Measurements from ENCODE around the gene ACSM4. TPM values are rescaled to one million over a fixed set of nuclear protein-coding genes. Genes with fewer than 3 reads are reported as not detected.
A peak's percentile ranks its signal among the peaks of the same experiment; 100 is the strongest.

ACSM4 gene
- total RNA-seq, 6 experiments from 2014 or later, result not detected

DNA sequence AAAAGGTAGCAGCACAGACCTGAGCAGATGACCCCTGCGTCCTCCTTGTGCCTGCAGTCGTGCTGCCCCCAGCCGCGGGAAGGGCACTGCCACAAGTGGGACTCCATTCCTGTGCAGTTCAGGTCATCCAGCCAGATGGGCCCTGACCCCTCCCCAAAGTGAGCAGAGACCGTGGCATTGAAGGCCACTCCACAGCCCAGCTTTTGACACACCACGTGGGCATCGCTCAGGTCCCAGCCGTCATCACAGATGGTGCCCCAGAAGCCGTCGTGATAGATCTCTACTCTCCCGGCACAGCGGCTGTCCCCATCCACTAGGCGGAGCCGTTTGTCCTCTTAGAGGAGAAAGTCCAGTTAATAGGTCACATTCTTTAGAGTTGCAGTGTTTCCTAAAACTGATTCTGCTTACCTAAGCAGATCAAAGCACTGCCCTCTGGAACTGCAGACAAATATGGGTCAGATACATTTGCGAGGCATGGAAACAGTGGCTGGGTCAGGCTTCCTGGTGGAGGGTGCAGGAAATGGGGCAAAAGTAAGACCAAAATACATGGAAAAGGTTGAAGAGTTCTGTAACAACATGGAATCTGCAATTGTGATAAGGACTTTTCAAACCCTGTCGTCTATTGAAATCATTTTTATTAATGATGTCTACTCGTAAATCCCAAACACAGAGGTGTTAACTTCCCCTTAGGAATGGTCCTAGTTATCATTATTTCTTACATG is 70.7 kb downstream of the ACSM4 start:
- Histone ChIP-seq H3K27ac (no peak overlapping the region), H3K9me3 (no peaks in the 10 kb centered on the region), H3K4me1 (peaks cover 0 to 7% (median 2%) of the 10 kb centered on the region in 4 donors), H3K36me3 (no peaks in the 10 kb centered on the region), H3K4me3 (no peak overlapping the region), H3K27me3 (no peaks in the 10 kb centered on the region)
- DNase-seq (peak; percentile 72 to 81 (median 77)), ATAC-seq (peak; percentile 99 to 100 (median 99))
- intact Hi-C loops (cut with DNase I), result loop anchor here in 1 of 2 donors (5.0 kb wide), 1 partner anchor 268 kb away; no protein-coding TSS in a partner anchor
- WGBS (ENCODE audit: insufficient coverage, low coverage, low lambda C conversion rate, missing lambda C conversion rate), result 33% methylated on average over 15 of the region's 17 CpGs
- TF ChIP-seq POLR2A (IDR thresholded peaks at IDR 0.05), result no peak
- peak; percentile 59 to 79 (median 70) for TF ChIP-seq CTCF (IDR thresholded peaks at IDR 0.05)

- 79% methylated on average over 3 of the region's 3 CpGs for WGBS (ENCODE audit: insufficient coverage, low coverage, low lambda C conversion rate, missing lambda C conversion rate)
- ATAC-seq (peak in 1 of 4 donors; percentile 77), DNase-seq (no peak)
- H3K4me3 ChIP-seq, result no peak overlapping the region
- intact Hi-C loops (cut with DNase I), result no loop called here
- no peaks in the 10 kb centered on the region for H3K9me3 ChIP-seq
- H3K36me3 ChIP-seq, result no peaks in the 10 kb centered on the region
- no peaks in the 10 kb centered on the region for H3K27me3 ChIP-seq
- no peak overlapping the region for H3K27ac ChIP-seq
- TF ChIP-seq POLR2A (IDR thresholded peaks at IDR 0.05), result no peak
- no peak for TF ChIP-seq CTCF (IDR thresholded peaks at IDR 0.05)
- H3K4me1 ChIP-seq, result peaks cover 0 to 7% (median 2%) of the 10 kb centered on the region in 4 donors
These were observed 71.3 kb downstream of the ACSM4 start for GRCh38 chr12:7375145-7375543.

- Histone ChIP-seq H3K4me1 (peaks cover 0 to 7% (median 2%) of the 10 kb centered on the region in 4 donors), H3K9me3 (no peaks in the 10 kb centered on the region), H3K27me3 (no peaks in the 10 kb centered on the region), H3K4me3 (no peak overlapping the region), H3K27ac (no peak overlapping the region), H3K36me3 (no peaks in the 10 kb centered on the region)
- DNase-seq (no peak), ATAC-seq (no peak)
- WGBS (ENCODE audit: insufficient coverage, low coverage, low lambda C conversion rate, missing lambda C conversion rate), result 75% methylated on average over 1 of the region's 1 CpG
- TF ChIP-seq POLR2A (IDR thresholded peaks at IDR 0.05) (no peak), CTCF (IDR thresholded peaks at IDR 0.05) (no peak)
- intact Hi-C loops (cut with DNase I), result no loop called here
These were observed 72.3 kb downstream of the ACSM4 start for GRCh38 chr12:7376196-7376595.

Other genes starting within 250 kb of the ACSM4 start
- gene C1S, start 243.4 kb upstream of the ACSM4 start, total RNA-seq, result 1,000 to 10,000 TPM in 5 of 6 experiments, 100 to 1,000 TPM in 1; 993 to 2,993 (median 1,796) TPM
- gene C1R, start 211.6 kb upstream of the ACSM4 start, total RNA-seq, result 1,000 to 10,000 TPM; 1,157 to 2,557 (median 1,950) TPM
- gene C1RL, start 194.9 kb upstream of the ACSM4 start, total RNA-seq, result 100 to 1,000 TPM; 202 to 236 (median 216) TPM
- 100 to 1,000 TPM in 3 of 6 experiments, 10 to 100 TPM in 3; 44.1 to 239 (median 98.2) TPM for gene RBP5, start 175.2 kb upstream of the ACSM4 start, total RNA-seq
- gene CLSTN3, start 173.7 kb upstream of the ACSM4 start, total RNA-seq, result 10 to 100 TPM; 38.9 to 55.2 (median 43.1) TPM
- gene PEX5, start 114.4 kb upstream of the ACSM4 start, total RNA-seq, result 10 to 100 TPM; 28.7 to 43.9 (median 36.2) TPM
- gene CD163L1, start 140.1 kb downstream of the ACSM4 start, total RNA-seq, result 1 to 10 TPM in 4 of 6 experiments, under 1 TPM in 2; 0.26 to 4.8 (median 1.2) TPM
- gene CD163, start 199.7 kb downstream of the ACSM4 start, total RNA-seq, result 100 to 1,000 TPM in 1 of 6 experiments, 10 to 100 TPM in 5; 47.4 to 120 (median 67.3) TPM